NB4 (cell line): ENCODE data around the gene DNAJC30.

ENCODE experiments used
- MYC ChIP-seq: IDR thresholded peaks from 2 replicates; pipeline ENCODE4 v1.6.1; 2011; ENCODE audit warnings: low read depth, low read length
- POLR2A ChIP-seq: IDR thresholded peaks from 2 replicates; pipeline ENCODE4 v1.6.1; 2011; ENCODE audit warnings: mild to moderate bottlenecking; ENCODE audit not compliant: insufficient read length; ENCODE audit errors: extremely low read depth
- TF ChIP-seq, protein P1 (sequence below): IDR thresholded peaks from 2 replicates; pipeline ENCODE4 v1.6.1; 2011; ENCODE audit warnings: low read depth, low read length
- TF ChIP-seq, protein P2 (sequence below): IDR thresholded peaks from one replicate; pipeline ENCODE4 v1.5.1; 2012; ENCODE audit warnings: low read depth, low read length

DNA sequence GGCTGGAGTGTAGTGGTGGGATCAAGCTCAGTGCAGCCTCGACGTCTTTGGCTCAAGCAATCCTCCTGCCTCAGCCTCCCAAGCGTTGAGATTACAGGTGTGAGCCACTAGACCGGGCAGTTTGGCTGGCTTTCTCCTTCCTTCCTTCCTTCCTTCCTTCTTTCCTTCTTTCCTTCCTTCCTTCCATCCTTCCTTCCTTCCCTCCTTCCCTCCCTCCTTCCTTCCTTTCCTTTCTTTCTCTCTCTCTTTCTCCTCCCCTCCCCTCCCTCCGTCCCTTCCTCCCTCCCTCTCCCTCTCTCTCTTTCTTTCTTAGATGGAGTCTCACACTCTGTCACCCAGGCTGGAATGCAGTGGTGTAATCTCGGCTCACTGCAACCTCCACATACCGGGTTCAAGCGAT is 23.3 kb downstream of the DNAJC30 start:
- TF ChIP-seq, protein P1, sequence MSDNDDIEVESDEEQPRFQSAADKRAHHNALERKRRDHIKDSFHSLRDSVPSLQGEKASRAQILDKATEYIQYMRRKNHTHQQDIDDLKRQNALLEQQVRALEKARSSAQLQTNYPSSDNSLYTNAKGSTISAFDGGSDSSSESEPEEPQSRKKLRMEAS, result no peak
- TF ChIP-seq, protein P2, sequence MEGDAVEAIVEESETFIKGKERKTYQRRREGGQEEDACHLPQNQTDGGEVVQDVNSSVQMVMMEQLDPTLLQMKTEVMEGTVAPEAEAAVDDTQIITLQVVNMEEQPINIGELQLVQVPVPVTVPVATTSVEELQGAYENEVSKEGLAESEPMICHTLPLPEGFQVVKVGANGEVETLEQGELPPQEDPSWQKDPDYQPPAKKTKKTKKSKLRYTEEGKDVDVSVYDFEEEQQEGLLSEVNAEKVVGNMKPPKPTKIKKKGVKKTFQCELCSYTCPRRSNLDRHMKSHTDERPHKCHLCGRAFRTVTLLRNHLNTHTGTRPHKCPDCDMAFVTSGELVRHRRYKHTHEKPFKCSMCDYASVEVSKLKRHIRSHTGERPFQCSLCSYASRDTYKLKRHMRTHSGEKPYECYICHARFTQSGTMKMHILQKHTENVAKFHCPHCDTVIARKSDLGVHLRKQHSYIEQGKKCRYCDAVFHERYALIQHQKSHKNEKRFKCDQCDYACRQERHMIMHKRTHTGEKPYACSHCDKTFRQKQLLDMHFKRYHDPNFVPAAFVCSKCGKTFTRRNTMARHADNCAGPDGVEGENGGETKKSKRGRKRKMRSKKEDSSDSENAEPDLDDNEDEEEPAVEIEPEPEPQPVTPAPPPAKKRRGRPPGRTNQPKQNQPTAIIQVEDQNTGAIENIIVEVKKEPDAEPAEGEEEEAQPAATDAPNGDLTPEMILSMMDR, result no peak
- TF ChIP-seq POLR2A, result no peak
- no peak for TF ChIP-seq MYC
